Measurements from ENCODE around the gene DSE. TPM values are rescaled to one million over a fixed set of nuclear protein-coding genes. Genes with fewer than 3 reads are reported as not detected.

DSE gene
- total RNA-seq, 2 experiments from 2014 or later, result 3.6 to 4.2 TPM

DNA sequence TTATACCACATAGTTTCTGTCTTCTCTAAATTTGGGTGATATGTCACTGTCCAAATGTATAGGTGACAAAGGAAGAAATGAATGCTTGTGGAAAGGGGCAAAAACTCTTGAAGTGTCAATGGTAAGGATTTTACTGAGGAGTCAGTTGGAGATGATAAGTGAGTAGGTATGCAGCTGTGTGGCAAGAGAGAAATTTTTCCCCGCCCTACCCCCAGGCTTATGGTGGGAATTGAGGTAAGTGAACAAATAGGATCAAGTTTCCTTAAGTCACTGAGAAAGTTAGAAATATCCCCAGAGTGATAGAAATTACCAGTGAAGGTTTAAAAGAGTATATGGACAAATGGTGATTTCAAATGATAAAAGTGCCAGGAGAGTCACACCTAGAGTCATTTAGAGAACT is 11.8 kb downstream of the DSE start:
- CTCF ChIA-PET, result no interaction called here

DNA sequence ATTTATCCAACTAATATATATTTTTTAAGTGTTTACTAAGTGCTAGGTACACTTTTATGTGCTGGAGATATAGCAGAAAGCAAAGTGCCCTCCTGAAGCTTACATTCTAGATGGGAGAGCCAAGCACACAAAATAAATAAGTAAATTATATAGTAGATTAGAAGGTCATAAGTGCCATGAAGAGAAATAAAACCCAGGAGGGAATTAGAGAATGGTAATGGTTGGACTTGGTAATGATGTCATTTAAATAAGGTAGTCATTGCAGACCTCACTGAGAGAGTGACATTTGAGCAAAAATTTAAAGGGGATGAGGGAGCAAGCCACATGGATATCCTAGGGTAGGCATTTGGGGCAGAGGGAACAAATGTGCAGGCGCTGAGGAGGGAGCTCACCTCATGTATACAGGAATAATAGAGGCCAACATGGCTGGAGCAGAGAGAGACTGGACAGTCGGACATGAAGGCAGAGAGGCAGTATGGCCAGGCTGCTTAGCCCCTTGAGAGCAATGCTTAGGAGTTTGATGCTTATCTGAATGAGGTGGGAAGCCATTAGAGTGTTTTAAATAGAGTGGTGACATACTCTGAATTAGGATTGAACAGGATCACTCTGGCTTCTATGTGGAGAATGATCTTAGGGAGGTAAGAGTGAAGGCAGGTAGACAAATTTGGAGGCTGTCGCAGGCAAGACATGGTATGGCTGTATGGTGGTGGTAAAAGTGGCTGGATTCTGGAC is 14.1 kb downstream of the DSE start:
- H3K27me3 Mint-ChIP-seq, result peaks cover 7% of the 10 kb centered on the region
- ChIA-PET CTCF (no interaction called here), POLR2A (no interaction called here)
- H3K9me3 Mint-ChIP-seq, result no peaks in the 10 kb centered on the region
- H3K4me3 Mint-ChIP-seq, result no peak overlapping the region
- no peaks in the 10 kb centered on the region for H3K36me3 Mint-ChIP-seq (ENCODE audit: low read depth)
- peaks cover 8% of the 10 kb centered on the region for H3K4me1 Mint-ChIP-seq
- no peak overlapping the region for H3K27ac Mint-ChIP-seq
- DNase-seq, result no peak

More for the DNA sequence above, 11.8 kb downstream of the DSE start:
- no peak overlapping the region for H3K4me3 Mint-ChIP-seq
- no peaks in the 10 kb centered on the region for H3K9me3 Mint-ChIP-seq
- H3K27me3 Mint-ChIP-seq, result peaks cover 11% of the 10 kb centered on the region
- H3K4me1 Mint-ChIP-seq, result peaks cover 5% of the 10 kb centered on the region
- DNase-seq, result no peak
- POLR2A ChIA-PET, result no interaction called here
- H3K36me3 Mint-ChIP-seq (ENCODE audit: low read depth), result no peaks in the 10 kb centered on the region
- H3K27ac Mint-ChIP-seq, result no peak overlapping the region

DNA sequence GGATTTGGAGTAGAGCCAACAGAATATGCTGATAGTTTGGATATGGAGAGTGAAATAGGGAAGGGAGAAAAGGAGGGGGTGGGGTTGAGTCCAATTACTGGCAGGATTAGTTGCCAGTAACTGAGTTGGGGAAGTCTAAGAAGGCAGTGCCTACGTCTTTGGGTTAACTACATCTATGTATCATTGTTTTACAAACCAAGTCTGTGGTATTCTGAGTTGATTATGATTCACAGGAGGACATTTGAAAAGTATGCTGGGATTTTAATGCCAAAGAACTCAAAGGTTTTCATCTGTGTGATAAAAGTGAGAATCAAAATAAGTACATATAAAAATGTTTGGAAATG is 14.7 kb downstream of the DSE start:
- Mint-ChIP-seq H3K9me3 (no peaks in the 10 kb centered on the region), H3K36me3 (ENCODE audit: low read depth) (no peaks in the 10 kb centered on the region), H3K4me1 (peaks cover 8% of the 10 kb centered on the region), H3K4me3 (no peak overlapping the region), H3K27me3 (peaks cover 4% of the 10 kb centered on the region), H3K27ac (no peak overlapping the region)
- no peak for DNase-seq
- POLR2A ChIA-PET, result no interaction called here
- CTCF ChIA-PET, result no interaction called here

DNA sequence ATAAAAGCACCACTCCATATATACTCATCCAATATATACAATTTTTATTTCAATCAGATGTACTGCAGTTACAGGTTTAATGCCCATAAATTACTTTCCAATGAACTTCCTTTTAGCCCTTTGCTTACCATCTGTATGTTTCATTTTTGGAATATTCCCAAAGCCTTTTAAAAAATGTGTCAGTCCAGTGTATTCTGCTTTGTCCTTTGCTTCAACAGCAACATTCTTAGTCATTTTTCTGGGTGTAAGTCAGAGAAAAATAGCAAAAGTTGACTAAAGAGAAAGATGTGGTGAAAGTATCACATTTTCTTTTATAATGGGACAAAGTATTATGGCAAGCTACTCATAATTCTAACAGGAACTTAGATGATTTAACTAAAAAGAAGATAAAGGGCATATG is 15.2 kb downstream of the DSE start:
- ChIA-PET POLR2A (no interaction called here), CTCF (no interaction called here)
- DNase-seq, result no peak
- Mint-ChIP-seq H3K27me3 (peaks cover 4% of the 10 kb centered on the region), H3K4me3 (no peak overlapping the region), H3K27ac (no peak overlapping the region), H3K4me1 (peaks cover 10% of the 10 kb centered on the region), H3K9me3 (no peaks in the 10 kb centered on the region), H3K36me3 (ENCODE audit: low read depth) (no peaks in the 10 kb centered on the region)

DNA sequence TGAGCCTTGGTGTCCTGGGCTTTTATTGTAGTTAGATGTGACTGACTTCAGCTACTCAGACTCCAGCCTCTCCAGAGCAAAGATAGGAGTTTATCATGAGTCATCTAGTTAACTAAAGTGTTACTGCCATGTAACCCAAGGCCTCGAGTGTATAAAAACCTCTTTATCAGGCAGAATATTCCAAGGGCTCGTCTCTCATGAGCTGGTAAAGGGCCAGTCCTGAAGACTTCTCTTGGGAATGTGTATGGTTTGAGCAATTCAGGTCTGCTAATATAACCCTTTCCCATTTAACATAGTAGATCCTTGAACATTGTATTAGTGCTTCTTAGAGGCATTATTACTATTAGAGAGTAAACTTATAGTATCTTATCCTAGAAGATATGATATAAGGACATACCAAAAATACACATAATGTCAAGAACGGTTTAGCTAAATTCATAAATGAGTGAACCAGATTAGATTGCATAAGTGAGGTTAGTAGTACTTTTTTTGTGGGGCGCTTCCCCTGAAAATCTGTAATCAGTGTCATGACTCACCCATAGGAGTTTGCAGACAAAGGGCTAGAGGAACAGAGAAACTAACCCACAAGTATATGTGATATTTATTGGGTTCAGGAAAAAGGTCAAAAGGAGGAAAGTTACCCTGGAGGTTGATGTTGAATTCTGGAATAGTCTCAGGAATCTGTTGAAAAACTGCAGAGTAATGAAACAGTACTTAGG is 16.0 kb downstream of the DSE start:
- DNase-seq, result no peak
- Mint-ChIP-seq H3K9me3 (no peaks in the 10 kb centered on the region), H3K4me3 (no peak overlapping the region), H3K27ac (no peak overlapping the region), H3K27me3 (peaks cover 4% of the 10 kb centered on the region), H3K36me3 (ENCODE audit: low read depth) (no peaks in the 10 kb centered on the region), H3K4me1 (peaks cover 10% of the 10 kb centered on the region)
- CTCF ChIA-PET, result no interaction called here
- POLR2A ChIA-PET, result no interaction called here

DNA sequence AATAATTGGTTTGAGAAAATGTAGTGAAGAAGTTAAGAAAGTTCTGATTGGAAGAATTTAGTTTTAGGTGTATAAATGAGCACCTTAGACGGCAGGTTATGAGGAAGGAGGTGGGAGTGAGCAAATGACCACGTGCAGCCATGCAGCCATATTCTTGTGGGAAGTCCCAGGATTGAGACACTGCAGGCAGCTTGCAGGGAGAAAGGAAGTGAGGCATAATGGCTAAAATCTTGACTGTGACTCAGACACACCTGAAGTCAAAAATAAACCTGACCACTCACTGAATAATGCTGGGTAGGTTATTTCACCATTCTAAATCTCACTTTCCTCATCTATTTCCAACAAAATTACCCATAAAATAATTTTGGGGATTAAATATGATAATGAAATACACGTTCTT is 16.6 kb downstream of the DSE start:
- Mint-ChIP-seq H3K4me3 (no peak overlapping the region), H3K27me3 (peaks cover 4% of the 10 kb centered on the region), H3K27ac (no peak overlapping the region), H3K36me3 (ENCODE audit: low read depth) (no peaks in the 10 kb centered on the region), H3K4me1 (peaks cover 15% of the 10 kb centered on the region), H3K9me3 (no peaks in the 10 kb centered on the region)
- no peak for DNase-seq
- ChIA-PET CTCF (no interaction called here), POLR2A (no interaction called here)

DNA sequence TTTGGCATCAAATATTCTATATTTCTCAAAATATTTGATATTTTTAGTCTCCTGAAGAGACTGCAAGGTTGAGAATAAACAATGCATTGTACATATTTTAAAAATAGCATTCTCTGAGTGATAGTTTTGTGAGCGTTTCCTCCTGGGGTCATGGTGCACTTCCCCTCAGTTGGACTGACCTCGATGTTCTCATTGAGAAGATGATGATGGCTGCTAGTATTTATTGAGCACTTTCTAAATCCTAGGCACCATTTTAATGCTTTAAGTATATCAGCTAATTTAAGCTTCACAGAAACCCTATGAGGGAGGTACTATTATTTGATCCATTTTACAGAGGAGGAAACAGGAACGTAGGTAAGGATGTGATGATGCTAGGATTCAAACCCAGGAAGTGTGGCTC is 18.2 kb downstream of the DSE start:
- Mint-ChIP-seq H3K9me3 (no peaks in the 10 kb centered on the region), H3K36me3 (ENCODE audit: low read depth) (no peaks in the 10 kb centered on the region), H3K4me3 (no peak overlapping the region), H3K27ac (no peak overlapping the region), H3K27me3 (peaks cover 4% of the 10 kb centered on the region), H3K4me1 (peaks cover 23% of the 10 kb centered on the region)
- CTCF ChIA-PET, result interaction anchor here (0.6 kb wide), 1 partner anchor 19 kb away, joined by 3 read pairs; no protein-coding TSS in a partner anchor
- DNase-seq, result no peak
- POLR2A ChIA-PET, result interaction anchor here (0.5 kb wide), 1 partner anchor 63 kb away, joined by 3 read pairs; no protein-coding TSS in a partner anchor

DNA sequence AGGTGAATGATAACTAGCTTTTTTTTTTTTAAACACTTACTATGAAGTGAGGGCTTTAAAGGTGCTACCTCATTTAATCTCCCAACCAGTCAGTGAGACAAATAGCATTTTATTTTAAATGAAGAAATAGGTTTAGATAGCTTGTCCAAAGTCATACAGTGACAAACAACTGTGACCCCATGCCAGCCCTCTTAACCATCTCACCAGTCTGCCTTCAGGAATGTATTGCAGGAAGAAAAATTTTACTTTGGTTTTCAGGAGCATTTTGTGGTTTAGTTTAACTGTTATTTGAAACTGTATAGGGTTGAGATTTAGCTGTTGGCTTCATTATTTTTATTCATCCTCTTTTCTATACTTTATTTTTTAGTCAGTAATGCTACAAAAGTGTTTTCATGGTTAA is 18.6 kb downstream of the DSE start:
- ChIA-PET CTCF (interaction anchor here (0.6 kb wide), 1 partner anchor 19 kb away, joined by 3 read pairs; no protein-coding TSS in a partner anchor), POLR2A (interaction anchor here (0.5 kb wide), 1 partner anchor 63 kb away, joined by 3 read pairs; no protein-coding TSS in a partner anchor)
- no peak for DNase-seq
- Mint-ChIP-seq H3K36me3 (ENCODE audit: low read depth) (no peaks in the 10 kb centered on the region), H3K4me1 (peaks cover 23% of the 10 kb centered on the region), H3K9me3 (no peaks in the 10 kb centered on the region), H3K4me3 (no peak overlapping the region), H3K27ac (no peak overlapping the region), H3K27me3 (no peaks in the 10 kb centered on the region)

DNA sequence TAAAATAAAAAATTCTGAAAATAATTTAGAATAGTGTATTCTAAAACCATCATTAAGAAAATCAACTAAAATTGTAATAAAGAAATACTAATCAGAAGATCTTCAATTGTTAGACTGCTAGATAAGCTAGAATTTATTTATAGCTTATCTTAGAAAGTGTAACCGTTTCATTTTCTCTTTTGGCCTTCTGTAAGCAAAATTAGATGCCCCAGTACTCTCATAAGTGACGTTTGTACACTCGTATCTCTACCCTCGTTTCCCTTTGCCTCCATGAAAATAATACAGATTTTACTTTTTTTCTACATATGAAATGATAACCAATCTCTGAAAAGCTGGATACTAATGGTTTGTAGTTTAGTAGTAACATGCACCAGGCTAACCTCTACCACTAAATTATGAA is 19.8 kb downstream of the DSE start:
- DNase-seq, result no peak
- Mint-ChIP-seq H3K27ac (no peak overlapping the region), H3K9me3 (no peaks in the 10 kb centered on the region), H3K4me1 (peaks cover 23% of the 10 kb centered on the region), H3K27me3 (no peaks in the 10 kb centered on the region), H3K4me3 (no peak overlapping the region), H3K36me3 (ENCODE audit: low read depth) (no peaks in the 10 kb centered on the region)
- ChIA-PET CTCF (interaction anchor here (0.9 kb wide), 1 partner anchor 78 kb away, joined by 3 read pairs; no protein-coding TSS in a partner anchor), POLR2A (no interaction called here)

DNA sequence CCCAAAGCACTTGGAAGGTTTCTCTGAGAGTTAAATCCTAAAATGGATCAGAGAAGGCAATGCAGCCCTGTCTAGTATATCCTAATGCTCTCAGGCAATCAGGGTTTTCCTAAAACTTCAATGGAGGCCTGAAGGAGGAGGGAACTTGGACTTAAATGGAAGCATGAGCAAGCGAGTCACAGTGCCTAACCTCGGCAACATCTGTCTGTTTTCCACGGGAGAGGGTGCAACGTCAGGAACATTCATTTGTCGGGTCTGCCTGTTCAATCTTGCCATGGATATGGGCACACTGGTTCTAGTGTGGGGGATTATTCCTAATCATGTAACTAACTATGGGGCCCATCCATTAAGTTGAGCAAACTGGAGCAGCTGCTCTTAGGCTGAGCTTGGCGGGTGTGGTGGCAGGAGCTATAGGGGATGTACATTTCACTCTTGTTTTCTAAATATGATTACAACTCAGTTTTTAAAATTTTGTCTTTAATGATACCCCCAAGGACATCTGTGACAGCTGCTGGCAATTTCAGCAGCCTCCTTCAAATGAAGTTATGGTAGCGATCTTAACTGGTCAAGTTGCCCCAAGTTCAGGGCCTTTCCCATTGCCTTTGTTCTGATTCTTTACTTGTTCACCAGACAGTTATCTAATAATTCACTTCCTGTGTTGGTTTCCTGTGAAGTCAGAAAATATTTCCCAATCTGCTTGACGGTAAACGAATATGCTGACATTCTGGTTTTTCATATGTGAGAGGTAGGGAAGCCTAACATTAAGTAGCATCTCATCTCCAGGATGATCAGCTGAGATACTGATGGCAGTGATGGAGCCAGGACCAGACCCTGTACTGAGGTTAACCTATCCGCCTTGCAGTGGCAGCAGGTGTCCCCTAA is 21.6 kb downstream of the DSE start:
- Mint-ChIP-seq H3K27me3 (no peaks in the 10 kb centered on the region), H3K4me3 (no peak overlapping the region), H3K36me3 (ENCODE audit: low read depth) (no peaks in the 10 kb centered on the region), H3K4me1 (peaks cover 17% of the 10 kb centered on the region), H3K27ac (no peak overlapping the region), H3K9me3 (no peaks in the 10 kb centered on the region)
- DNase-seq, result no peak
- POLR2A ChIA-PET, result interaction anchor here (0.6 kb wide), 1 partner anchor 88 kb away, joined by 3 read pairs; no protein-coding TSS in a partner anchor
- CTCF ChIA-PET, result interaction anchor here (0.5 to 0.9 kb wide), 2 partner anchors 9 to 51 kb away, joined by 3 read pairs; no protein-coding TSS in a partner anchor

DNA sequence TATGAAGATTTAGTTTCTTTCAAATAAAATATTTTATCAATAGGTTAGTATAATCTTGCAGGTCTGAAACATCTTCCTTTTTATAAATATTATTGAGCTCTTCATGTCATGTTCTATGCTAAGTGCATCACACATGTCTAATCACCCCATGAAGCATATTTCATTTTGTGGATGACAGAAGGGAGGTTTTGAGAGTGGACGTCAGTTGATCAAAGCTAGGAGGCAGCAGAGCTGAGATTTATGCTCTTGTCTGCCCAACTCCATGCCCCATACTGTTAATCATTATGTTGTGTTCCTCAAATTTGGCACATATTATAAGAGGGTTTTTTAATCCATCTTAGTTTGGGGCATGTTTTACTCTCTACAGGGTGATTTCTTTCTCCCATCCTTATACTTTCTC is 22.7 kb downstream of the DSE start:
- no peaks in the 10 kb centered on the region for H3K27me3 Mint-ChIP-seq
- no peaks in the 10 kb centered on the region for H3K36me3 Mint-ChIP-seq (ENCODE audit: low read depth)
- CTCF ChIA-PET, result interaction anchor here (0.9 kb wide), 1 partner anchor 8 kb away, joined by 3 read pairs; no protein-coding TSS in a partner anchor
- H3K4me1 Mint-ChIP-seq, result peaks cover 17% of the 10 kb centered on the region
- POLR2A ChIA-PET, result no interaction called here
- DNase-seq, result no peak
- no peak overlapping the region for H3K27ac Mint-ChIP-seq
- H3K4me3 Mint-ChIP-seq, result no peak overlapping the region
- H3K9me3 Mint-ChIP-seq, result no peaks in the 10 kb centered on the region

DNA sequence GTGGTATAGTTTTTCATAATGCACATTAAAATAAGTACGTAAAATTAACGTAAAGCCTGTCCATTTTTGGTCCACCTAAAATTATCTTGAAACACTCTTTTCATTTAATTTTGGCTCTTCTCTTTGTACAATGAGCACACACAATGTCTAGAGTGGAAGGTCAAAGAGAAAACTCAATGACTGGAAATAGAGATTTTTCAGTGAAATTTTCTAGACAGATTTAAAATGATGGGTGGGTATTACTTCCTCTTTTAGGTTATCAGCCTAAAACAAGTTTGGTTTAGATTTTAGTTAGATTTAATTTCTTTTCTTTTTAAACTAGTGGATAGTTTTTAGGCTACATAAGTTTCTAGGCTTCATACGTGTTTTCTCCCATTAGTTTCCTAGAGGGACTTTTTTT is 24.9 kb downstream of the DSE start:
- Mint-ChIP-seq H3K27ac (no peak overlapping the region), H3K4me3 (no peak overlapping the region), H3K9me3 (no peaks in the 10 kb centered on the region), H3K36me3 (ENCODE audit: low read depth) (no peaks in the 10 kb centered on the region), H3K4me1 (peaks cover 14% of the 10 kb centered on the region), H3K27me3 (no peaks in the 10 kb centered on the region)
- POLR2A ChIA-PET, result no interaction called here
- no peak for DNase-seq
- CTCF ChIA-PET, result no interaction called here

DNA sequence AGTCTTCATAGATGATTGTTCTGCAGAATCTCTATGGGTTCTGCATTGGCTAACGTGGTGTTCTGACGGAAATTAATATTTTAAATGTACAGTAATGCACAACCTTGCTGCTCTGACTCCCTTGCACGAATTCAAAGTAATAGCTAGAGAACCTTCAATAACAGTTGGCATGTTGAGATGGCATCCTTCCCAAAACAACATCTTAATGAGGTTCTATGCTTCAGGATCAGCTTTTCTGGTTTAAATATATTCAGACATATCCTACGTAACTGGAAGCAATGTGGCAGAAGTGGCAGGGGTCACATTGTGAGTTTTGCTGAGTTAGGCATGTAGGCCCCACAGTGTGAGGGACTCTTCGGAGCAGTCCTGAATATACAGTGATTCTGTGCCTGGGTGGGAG is 25.7 kb downstream of the DSE start:
- Mint-ChIP-seq H3K4me3 (no peak overlapping the region), H3K27ac (no peak overlapping the region), H3K4me1 (peaks cover 12% of the 10 kb centered on the region), H3K27me3 (no peaks in the 10 kb centered on the region), H3K36me3 (ENCODE audit: low read depth) (no peaks in the 10 kb centered on the region), H3K9me3 (no peaks in the 10 kb centered on the region)
- ChIA-PET CTCF (no interaction called here), POLR2A (no interaction called here)
- no peak for DNase-seq

Data from activated CD4-positive, alpha-beta T cell treated with anti-CD3 and anti-CD28 coated beads, Interleukin-2, amount 10 ng/mL, durations not matched to agents 7 days and 5 days (primary cell).